GM12878 (cell line): ENCODE data around the gene GABRR3. TPM values are rescaled to one million over a fixed set of nuclear protein-coding genes. Genes with fewer than 3 reads are reported as not detected.

Experiments
- ATAC-seq: fragments of 200-7000 bp; cut with Tn5 transposase; 3 replicates; pipeline ENCODE4 v1.9.1; 2020; ENCODE audit warnings: mild to moderate bottlenecking, moderate library complexity
- BruUV-seq: library from RNA; stranded (reverse); fragments of 400-500 nt; replicated peaks from 2 replicates; lab custom pipeline; 2021; lab: Mats Ljungman, UMichigan
- CTCF ChIA-PET: fragments of 300-600 bp; sonication (Branson Sonifier 250); formaldehyde crosslinking; extraction: SDS; loops from one replicate; lab custom pipeline; 2021; ENCODE audit warnings: inconsistent platforms; lab: Yijun Ruan, JAX
- POLR2A ChIA-PET: fragments of 350-600 bp; formaldehyde crosslinking; extraction: SDS; loops from one replicate; lab custom pipeline; 2021; ENCODE audit warnings: inconsistent platforms; lab: Charles Lee
- RAD21 ChIA-PET: fragments of 300-600 bp; sonication (Branson Sonifier 250); formaldehyde crosslinking; loops from one replicate; lab custom pipeline; 2023; ENCODE audit warnings: antibody characterized with exemption; ENCODE audit not compliant: unreplicated experiment; lab: Charles Lee
- SMC1A ChIA-PET: fragments of 300-600 bp; sonication (Branson Sonifier 250); formaldehyde crosslinking; loops from one replicate; lab custom pipeline; 2023; ENCODE audit not compliant: unreplicated experiment, uncharacterized antibody; lab: Charles Lee
- DNase-seq: peaks from one replicate; pipeline ENCODE4 v3.0.0-alpha.2; 2011; ENCODE audit warnings: low read depth, low spot score
- FAIRE-seq: peaks from 3 replicates; lab custom pipeline; 2011; peaks lifted over from hg19 to GRCh38; lab: Jason Lieb, UNC
- H2AFZ ChIP-seq: 2 replicates; pipeline ENCODE4 v1.6.0; 2011; ENCODE audit warnings: low read depth, low read length, control low read depth; ENCODE audit not compliant: control insufficient read depth
- H3K27ac ChIP-seq: 2 replicates; pipeline ENCODE4 v1.5.1; 2011; ENCODE audit warnings: control low read depth; ENCODE audit not compliant: control insufficient read depth, insufficient read depth
- H3K27me3 ChIP-seq, 2 experiments: replicated peaks in 1 of 2; 2 replicates each; pipeline versions ENCODE4 v1.6.0 to v1.6.1; 2011; ENCODE audit warnings: low read length in 1 of 2; ENCODE audit not compliant: control insufficient read depth in 2 of 2, insufficient read depth in 2 of 2
- H3K36me3 ChIP-seq, 2 experiments: 2 replicates each; pipeline ENCODE4 v1.5.1; 2011; ENCODE audit warnings: low read length in 1 of 2; ENCODE audit not compliant: control insufficient read depth in 2 of 2, insufficient read depth in 2 of 2
- H3K4me1 ChIP-seq: 2 replicates; pipeline ENCODE4 v1.6.1; 2011; ENCODE audit warnings: mild to moderate bottlenecking, low read length, moderate library complexity, mixed read lengths; ENCODE audit not compliant: control insufficient read depth, insufficient read depth
- H3K4me2 ChIP-seq: 2 replicates; pipeline ENCODE4 v1.6.0; 2011; ENCODE audit warnings: control low read depth; ENCODE audit not compliant: control insufficient read depth, insufficient read depth
- H3K4me3 ChIP-seq: fragments of 200-600 bp; sonication (generic); 2 replicates; pipeline ENCODE4 v1.5.1; 2016
- H3K79me2 ChIP-seq: 2 replicates; pipeline ENCODE4 v1.6.0; 2011; ENCODE audit warnings: low read length; ENCODE audit not compliant: control insufficient read depth, insufficient read depth
- H3K9ac ChIP-seq: 2 replicates; pipeline ENCODE4 v1.8.0; 2011; ENCODE audit warnings: low read length, control low read depth, mixed read lengths; ENCODE audit not compliant: control insufficient read depth, insufficient read depth
- H3K9me3 ChIP-seq: replicated peaks from 3 replicates; pipeline ENCODE4 v1.5.1; 2011; ENCODE audit warnings: mild to moderate bottlenecking, low read length; ENCODE audit not compliant: control insufficient read depth, insufficient read depth
- H4K20me1 ChIP-seq: 2 replicates; pipeline ENCODE4 v1.6.0; 2011; ENCODE audit not compliant: control insufficient read depth, insufficient read depth
- ETV6 ChIP-seq, 2 experiments: fragments of 450-650 bp in 1 of 2; IDR thresholded peaks in 1 of 2; conservative IDR thresholded peaks in 1 of 2; 2 replicates each; pipeline ENCODE4 v1.6.1; 2014; ENCODE audit warnings: antibody characterized with exemption in 1 of 2, borderline replicate concordance in 1 of 2, low read depth in 1 of 2, mild to moderate bottlenecking in 1 of 2, moderate library complexity in 1 of 2
- GATAD2B ChIP-seq: fragments of 450-650 bp; conservative IDR thresholded peaks from 2 replicates; pipeline ENCODE4 v1.6.1; 2017; ENCODE audit warnings: low read depth, mild to moderate bottlenecking, moderate library complexity
- MAX ChIP-seq: IDR thresholded peaks from 2 replicates; pipeline ENCODE4 v1.6.1; 2012; ENCODE audit warnings: low read depth, low read length, improper control_type of control experiment
- MXI1 ChIP-seq: fragments of 150-350 bp; IDR thresholded peaks from 2 replicates; pipeline ENCODE4 v1.6.1; 2011; ENCODE audit warnings: low read depth, mild to moderate bottlenecking, inconsistent platforms, low read length, improper control_type of control experiment
- MYC ChIP-seq: IDR thresholded peaks from 2 replicates; pipeline ENCODE4 v1.6.1; 2011; ENCODE audit warnings: mild to moderate bottlenecking, low read length, moderate library complexity, inconsistent platforms; ENCODE audit not compliant: insufficient read depth, insufficient replicate concordance, insufficient read length, severe bottlenecking
- SMAD1 ChIP-seq: fragments of 450-650 bp; IDR thresholded peaks from 2 replicates; pipeline ENCODE4 v1.6.1; 2018; ENCODE audit warnings: mild to moderate bottlenecking, low read depth; ENCODE audit not compliant: partially characterized antibody
- ZBTB40 ChIP-seq: fragments of 450-650 bp; IDR thresholded peaks from 2 replicates; pipeline ENCODE4 v1.6.1; 2016; ENCODE audit warnings: mild to moderate bottlenecking, moderate library complexity, borderline replicate concordance
- ZNF207 ChIP-seq: fragments of 450-650 bp; IDR thresholded peaks from 2 replicates; pipeline ENCODE4 v1.6.1; 2014; ENCODE audit warnings: antibody characterized with exemption, mild to moderate bottlenecking, borderline replicate concordance
- WGBS: methylation state at CpG from one replicate; pipeline ENCODE4 v1.1.6; 2016; ENCODE audit warnings: low lambda C conversion rate; ENCODE audit not compliant: insufficient replicate concordance, insufficient coverage; ENCODE audit errors: missing lambda C conversion rate; 5-methylcytosine and 5-hydroxymethylcytosine counted together
- in situ Hi-C: fragments of 300-500 bp; cut with MboI; formaldehyde crosslinking; loops from 9 replicates; pipeline ENCODE4 v1.14.3; 2018; ENCODE audit warnings: mixed read lengths
- intact Hi-C: fragments of 100-400 bp; cut with micrococcal nuclease; formaldehyde crosslinking; loops from one replicate; pipeline ENCODE4 v1.14.2; 2022; ENCODE audit not compliant: unreplicated experiment
- polyA plus RNA-seq, 11 experiments: library from polyadenylated mRNA; depleted of rRNA in 4 of 11; unstranded in 6 of 11; stranded (reverse) in 5 of 11; fragments of >200 nt; fragmentation: Nextera tagmentation in 4 of 11; fragmentation: Illumina TruSeq in 1 of 11; extraction: Ambion mirVana in 4 of 11; extraction: Trizol in 1 of 11; gene quantifications; 1 replicate in 1 of 11; 2 replicates in 10 of 11; pipeline versions ENCODE4 v1.2.1 to v1.2.3, GENCODE V29; 2011 to 2016; ENCODE audit warnings: inconsistent platforms in 2 of 11, missing spikeins in 2 of 11, low read depth in 1 of 11
- total RNA-seq, 4 experiments: library from RNA; depleted of rRNA in 3 of 4; stranded (reverse); fragments of >200 nt in 3 of 4; fragmentation: Illumina TruSeq in 1 of 4; extraction: Trizol in 1 of 4; gene quantifications; 2 replicates each; pipeline versions ENCODE4 v1.2.1 to v1.2.3, GENCODE V29; 2013 to 2021
- TF ChIP-seq, protein P1 (sequence below): IDR thresholded peaks from 2 replicates; pipeline ENCODE4 v1.6.1; 2012; ENCODE audit warnings: mild to moderate bottlenecking, low read depth, low read length
- TF ChIP-seq, protein P2 (sequence below): fragments of 450-650 bp; IDR thresholded peaks from 2 replicates; pipeline ENCODE4 v1.6.1; 2017; ENCODE audit warnings: mild to moderate bottlenecking
- TF ChIP-seq, protein P3 (sequence below): fragments of 450-650 bp; IDR thresholded peaks from 2 replicates; pipeline ENCODE4 v1.6.1; 2017; ENCODE audit warnings: low read depth, mild to moderate bottlenecking, moderate library complexity

Gene GABRR3
- total and polyA plus RNA-seq, 10 of the 15 experiments (the other 5 are each of a cell fraction or from before 2014, with no cell fraction given) = not detected

DNA sequence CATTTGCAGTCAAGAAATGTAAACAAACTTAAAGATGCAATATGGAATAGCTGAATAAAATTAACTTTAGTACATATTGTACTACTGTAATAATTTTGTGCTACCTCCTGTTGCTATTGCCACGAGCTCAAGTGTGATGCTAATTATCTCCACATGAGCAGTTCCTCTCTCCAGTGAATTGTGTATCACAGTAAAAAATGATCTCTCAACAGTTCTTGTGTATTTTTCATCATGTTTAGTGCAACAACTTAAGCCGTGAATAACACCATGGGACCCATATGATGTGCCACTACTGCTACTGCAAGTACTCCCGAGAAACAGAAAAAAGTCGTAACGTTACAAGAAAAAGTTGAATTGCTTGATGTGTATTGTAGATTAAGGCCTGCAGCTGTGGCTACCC, 75.2 kb downstream of the GABRR3 start:
- POLR2A ChIA-PET = no interaction called here
- no peaks in the 10 kb centered on the region for H3K9me3 ChIP-seq
- no peak for FAIRE-seq
- no peak for ATAC-seq
- WGBS = 96% methylated on average over 5 of the region's 5 CpGs
- no peaks in the 10 kb centered on the region for H3K27me3 ChIP-seq
- no peak for DNase-seq
- peaks cover 19% of the 10 kb centered on the region for H3K79me2 ChIP-seq
- in situ Hi-C loops (no loop called here), intact Hi-C loops (no loop called here)
- H3K4me2 ChIP-seq = no peak overlapping the region
- peaks cover 4% of the 10 kb centered on the region for H3K4me1 ChIP-seq
- SMC1A ChIA-PET = interaction anchor here (1.0 to 1.8 kb wide), 3 partner anchors 9 to 44 kb away, joined by 3 to 4 read pairs (median 3); no protein-coding TSS in a partner anchor
- no peak overlapping the region for H2AFZ ChIP-seq
- no TSS peak for BruUV-seq
- H3K4me3 ChIP-seq = no peak overlapping the region
- H3K36me3 ChIP-seq = peaks cover 6 to 23% of the 10 kb centered on the region in 2 experiments; a peak in 3 of 4 replicates
- H4K20me1 ChIP-seq = no peaks in the 10 kb centered on the region; the same call in 1 of the 2 replicates
- no peak overlapping the region for H3K9ac ChIP-seq
- no peak overlapping the region for H3K27ac ChIP-seq
- CTCF ChIA-PET = no interaction called here
- RAD21 ChIA-PET = interaction anchor here (1.5 kb wide), 1 partner anchor 12 kb away, joined by 4 read pairs; no protein-coding TSS in a partner anchor
- TF ChIP-seq ZBTB40 = no peak
- TF ChIP-seq GATAD2B = no peak
- TF ChIP-seq, protein P1, sequence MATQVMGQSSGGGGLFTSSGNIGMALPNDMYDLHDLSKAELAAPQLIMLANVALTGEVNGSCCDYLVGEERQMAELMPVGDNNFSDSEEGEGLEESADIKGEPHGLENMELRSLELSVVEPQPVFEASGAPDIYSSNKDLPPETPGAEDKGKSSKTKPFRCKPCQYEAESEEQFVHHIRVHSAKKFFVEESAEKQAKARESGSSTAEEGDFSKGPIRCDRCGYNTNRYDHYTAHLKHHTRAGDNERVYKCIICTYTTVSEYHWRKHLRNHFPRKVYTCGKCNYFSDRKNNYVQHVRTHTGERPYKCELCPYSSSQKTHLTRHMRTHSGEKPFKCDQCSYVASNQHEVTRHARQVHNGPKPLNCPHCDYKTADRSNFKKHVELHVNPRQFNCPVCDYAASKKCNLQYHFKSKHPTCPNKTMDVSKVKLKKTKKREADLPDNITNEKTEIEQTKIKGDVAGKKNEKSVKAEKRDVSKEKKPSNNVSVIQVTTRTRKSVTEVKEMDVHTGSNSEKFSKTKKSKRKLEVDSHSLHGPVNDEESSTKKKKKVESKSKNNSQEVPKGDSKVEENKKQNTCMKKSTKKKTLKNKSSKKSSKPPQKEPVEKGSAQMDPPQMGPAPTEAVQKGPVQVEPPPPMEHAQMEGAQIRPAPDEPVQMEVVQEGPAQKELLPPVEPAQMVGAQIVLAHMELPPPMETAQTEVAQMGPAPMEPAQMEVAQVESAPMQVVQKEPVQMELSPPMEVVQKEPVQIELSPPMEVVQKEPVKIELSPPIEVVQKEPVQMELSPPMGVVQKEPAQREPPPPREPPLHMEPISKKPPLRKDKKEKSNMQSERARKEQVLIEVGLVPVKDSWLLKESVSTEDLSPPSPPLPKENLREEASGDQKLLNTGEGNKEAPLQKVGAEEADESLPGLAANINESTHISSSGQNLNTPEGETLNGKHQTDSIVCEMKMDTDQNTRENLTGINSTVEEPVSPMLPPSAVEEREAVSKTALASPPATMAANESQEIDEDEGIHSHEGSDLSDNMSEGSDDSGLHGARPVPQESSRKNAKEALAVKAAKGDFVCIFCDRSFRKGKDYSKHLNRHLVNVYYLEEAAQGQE = no peak
- TF ChIP-seq ETV6 (conservative IDR thresholded peaks at IDR 0.05 in 1 of 2, IDR thresholded peaks at IDR 0.05 in 1 of 2; ENCODE audit: borderline replicate concordance in 1 of 2, low read depth in 1 of 2) = no peak
- TF ChIP-seq, protein P2, sequence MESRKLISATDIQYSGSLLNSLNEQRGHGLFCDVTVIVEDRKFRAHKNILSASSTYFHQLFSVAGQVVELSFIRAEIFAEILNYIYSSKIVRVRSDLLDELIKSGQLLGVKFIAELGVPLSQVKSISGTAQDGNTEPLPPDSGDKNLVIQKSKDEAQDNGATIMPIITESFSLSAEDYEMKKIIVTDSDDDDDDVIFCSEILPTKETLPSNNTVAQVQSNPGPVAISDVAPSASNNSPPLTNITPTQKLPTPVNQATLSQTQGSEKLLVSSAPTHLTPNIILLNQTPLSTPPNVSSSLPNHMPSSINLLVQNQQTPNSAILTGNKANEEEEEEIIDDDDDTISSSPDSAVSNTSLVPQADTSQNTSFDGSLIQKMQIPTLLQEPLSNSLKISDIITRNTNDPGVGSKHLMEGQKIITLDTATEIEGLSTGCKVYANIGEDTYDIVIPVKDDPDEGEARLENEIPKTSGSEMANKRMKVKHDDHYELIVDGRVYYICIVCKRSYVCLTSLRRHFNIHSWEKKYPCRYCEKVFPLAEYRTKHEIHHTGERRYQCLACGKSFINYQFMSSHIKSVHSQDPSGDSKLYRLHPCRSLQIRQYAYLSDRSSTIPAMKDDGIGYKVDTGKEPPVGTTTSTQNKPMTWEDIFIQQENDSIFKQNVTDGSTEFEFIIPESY = no peak
- TF ChIP-seq MAX = no peak
- TF ChIP-seq ZNF207 = no peak
- TF ChIP-seq MXI1 = no peak
- no peak for TF ChIP-seq SMAD1
- TF ChIP-seq MYC = no peak
- TF ChIP-seq, protein P3, sequence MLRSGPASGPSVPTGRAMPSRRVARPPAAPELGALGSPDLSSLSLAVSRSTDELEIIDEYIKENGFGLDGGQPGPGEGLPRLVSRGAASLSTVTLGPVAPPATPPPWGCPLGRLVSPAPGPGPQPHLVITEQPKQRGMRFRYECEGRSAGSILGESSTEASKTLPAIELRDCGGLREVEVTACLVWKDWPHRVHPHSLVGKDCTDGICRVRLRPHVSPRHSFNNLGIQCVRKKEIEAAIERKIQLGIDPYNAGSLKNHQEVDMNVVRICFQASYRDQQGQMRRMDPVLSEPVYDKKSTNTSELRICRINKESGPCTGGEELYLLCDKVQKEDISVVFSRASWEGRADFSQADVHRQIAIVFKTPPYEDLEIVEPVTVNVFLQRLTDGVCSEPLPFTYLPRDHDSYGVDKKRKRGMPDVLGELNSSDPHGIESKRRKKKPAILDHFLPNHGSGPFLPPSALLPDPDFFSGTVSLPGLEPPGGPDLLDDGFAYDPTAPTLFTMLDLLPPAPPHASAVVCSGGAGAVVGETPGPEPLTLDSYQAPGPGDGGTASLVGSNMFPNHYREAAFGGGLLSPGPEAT = no peak
